Activated T-cell treated with anti-CD3 and anti-CD28 coated beads, Interleukin-2, amount 50 U/mL, for 72 hours (primary cell): Measurements from ENCODE around the gene LRPPRC. TPM values are rescaled to one million over a fixed set of nuclear protein-coding genes. Genes with fewer than 3 reads are reported as not detected.
"Not testable (repeated sequence)": the region's sequence is repeated elsewhere in the genome, so short reads cannot be mapped to it uniquely, and the experiment has no call there.

Experiments
- ATAC-seq, 2 donors: fragments of 150-1000 bp; cut with Tn5 transposase; replicated peaks in 1 of 2; 2 replicates each; pipeline ENCODE4 v1.10.0; 2021; ENCODE audit warnings: moderate library complexity in 2 of 2, mild to moderate bottlenecking in 1 of 2
- DNase-seq, 2 donors: peaks; one replicate each; pipeline ENCODE4 v3.0.0; 2021 to 2022; ENCODE audit warnings: mixed read lengths in 1 of 2
- H3K27ac Mint-ChIP-seq: one replicate; pipeline ENCODE4 v1.8.0; 2022; ENCODE audit warnings: mild to moderate bottlenecking, moderate library complexity, mixed read lengths
- H3K27me3 Mint-ChIP-seq: one replicate; pipeline ENCODE4 v1.8.0; 2022; ENCODE audit warnings: low read depth, mixed read lengths
- H3K36me3 Mint-ChIP-seq, 2 donors: one replicate each; pipeline ENCODE4 v1.8.0; 2022; ENCODE audit warnings: mixed read lengths in 2 of 2, mild to moderate bottlenecking in 1 of 2; ENCODE audit not compliant: insufficient read depth in 2 of 2
- H3K4me1 Mint-ChIP-seq: one replicate; pipeline ENCODE4 v1.8.0; 2022; ENCODE audit warnings: low read depth, mixed read lengths
- H3K4me3 Mint-ChIP-seq, 2 donors: one replicate each; pipeline ENCODE4 v1.8.0; 2022; ENCODE audit warnings: mild to moderate bottlenecking in 2 of 2, mixed read lengths in 2 of 2, moderate library complexity in 2 of 2
- H3K9me3 Mint-ChIP-seq, 2 donors: one replicate each; pipeline ENCODE4 v1.8.0; 2022; ENCODE audit warnings: mixed read lengths in 2 of 2
- total RNA-seq, 2 donors: library from RNA; stranded (reverse); gene quantifications; one replicate each; pipeline ENCODE4 v1.2.3, GENCODE V29; 2022

LRPPRC gene
- 100 to 1,000 TPM; 121 to 149 TPM for total RNA-seq

DNA sequence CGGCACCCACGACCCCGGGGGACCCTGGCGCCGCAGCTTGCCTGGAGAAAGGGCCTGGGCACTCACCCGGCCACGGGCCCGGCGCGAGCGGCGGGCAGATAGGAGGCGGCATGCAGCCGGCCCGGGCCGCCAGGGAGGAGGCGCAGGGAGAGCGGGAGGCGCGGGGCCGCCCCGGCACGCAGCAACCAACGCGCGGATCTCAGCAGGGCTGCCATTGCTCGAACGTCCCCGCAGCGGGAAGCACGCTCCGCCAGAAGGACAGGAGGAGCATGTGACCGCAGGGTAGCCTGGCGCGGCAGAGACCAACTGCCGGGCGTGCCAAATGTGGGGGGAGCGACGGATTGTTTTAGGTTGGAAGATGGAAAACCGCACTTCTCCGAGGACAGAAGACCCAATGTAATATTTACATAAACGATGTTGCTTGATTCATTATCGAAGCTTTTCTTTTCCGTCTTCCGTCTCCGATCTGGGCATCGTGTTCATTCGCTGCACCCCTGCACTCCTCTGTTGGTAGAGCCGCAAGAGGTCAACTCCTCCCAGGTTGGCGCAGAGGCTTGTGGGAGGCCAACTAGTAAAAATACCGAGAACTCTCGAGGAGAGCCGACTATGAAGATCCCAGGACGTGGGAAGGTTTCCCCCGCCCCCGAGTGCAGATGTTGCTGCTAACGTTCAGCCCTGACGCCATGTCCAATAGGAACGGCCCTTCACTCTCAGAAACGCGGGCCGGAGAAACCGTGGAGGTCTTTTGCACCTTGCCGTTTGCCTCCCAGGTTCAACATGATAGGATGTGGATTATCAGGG, at the start of gene LRPPRC:
LRPPRC (minus strand) TSS at position 257 of the 801 bp plus-strand sequence; CDS start at position 215, 42 bp downstream.
- ATAC-seq (peak; percentile 95), DNase-seq (peak; percentile 91 to 94)
- Mint-ChIP-seq H3K27ac (peak within 1 kb of the TSS; percentile 99), H3K36me3 (peaks cover 17 to 27% of the 10 kb centered on the region in 2 donors), H3K9me3 (no peaks in the 10 kb centered on the region), H3K27me3 (no peaks in the 10 kb centered on the region), H3K4me1 (peaks cover 44% of the 10 kb centered on the region), H3K4me3 (peak within 1 kb of the TSS; percentile 88 to 91)

DNA sequence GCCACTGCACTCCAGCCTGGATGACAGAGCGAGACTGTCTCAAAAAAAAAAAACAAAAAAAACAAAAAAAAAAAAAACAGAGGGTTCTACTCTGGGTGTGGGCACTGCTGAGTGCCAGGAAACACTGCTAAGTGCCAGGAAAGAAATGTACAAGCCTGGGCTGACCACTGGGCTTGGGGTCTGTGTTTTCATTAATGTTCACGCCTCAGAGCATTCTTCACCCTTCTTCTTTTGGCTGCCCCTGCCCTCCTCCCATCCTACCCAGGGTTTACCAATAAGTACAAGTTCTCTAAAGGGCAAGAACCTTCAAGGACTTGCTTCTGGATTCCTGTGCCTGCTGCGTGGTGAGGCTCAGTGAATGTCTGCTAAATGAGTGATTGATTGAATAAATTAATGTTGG, 49.3 kb upstream of the LRPPRC start:
- Mint-ChIP-seq H3K4me1 (no peaks in the 10 kb centered on the region), H3K36me3 (no peaks in the 10 kb centered on the region), H3K27me3 (no peaks in the 10 kb centered on the region), H3K9me3 (no peaks in the 10 kb centered on the region), H3K4me3 (no peak overlapping the region), H3K27ac (no peak overlapping the region)
- ATAC-seq: no peak
- DNase-seq: no peak

DNA sequence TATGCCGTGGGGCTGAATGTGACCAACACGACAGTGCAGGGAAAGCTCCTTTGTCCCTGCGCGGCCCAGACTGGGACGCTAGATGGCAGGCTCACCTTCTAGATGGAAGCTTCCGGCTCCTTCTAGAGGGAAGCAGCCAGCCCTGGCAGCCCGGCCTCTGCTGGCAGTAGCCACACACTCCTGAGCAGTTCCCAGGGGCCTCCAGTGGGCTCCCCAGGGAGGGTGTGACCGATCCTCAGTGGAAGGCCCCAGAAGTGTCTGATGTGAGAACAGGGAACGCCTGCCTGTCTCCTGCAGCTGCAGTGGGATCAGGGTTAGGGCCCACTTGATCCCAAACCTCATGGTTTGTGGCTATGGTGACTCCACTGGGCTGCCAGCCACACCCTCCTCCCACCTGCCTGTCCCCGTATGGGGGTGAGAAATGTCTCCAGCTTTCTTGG, 48.5 kb upstream of the LRPPRC start:
- no peak overlapping the region for H3K27ac Mint-ChIP-seq
- no peaks in the 10 kb centered on the region for H3K27me3 Mint-ChIP-seq
- no peaks in the 10 kb centered on the region for H3K36me3 Mint-ChIP-seq
- peak; percentile 83 to 88 for DNase-seq
- H3K4me1 Mint-ChIP-seq: no peaks in the 10 kb centered on the region
- no peak overlapping the region for H3K4me3 Mint-ChIP-seq
- H3K9me3 Mint-ChIP-seq: no peaks in the 10 kb centered on the region
- ATAC-seq: peak; percentile 99 to 100

DNA sequence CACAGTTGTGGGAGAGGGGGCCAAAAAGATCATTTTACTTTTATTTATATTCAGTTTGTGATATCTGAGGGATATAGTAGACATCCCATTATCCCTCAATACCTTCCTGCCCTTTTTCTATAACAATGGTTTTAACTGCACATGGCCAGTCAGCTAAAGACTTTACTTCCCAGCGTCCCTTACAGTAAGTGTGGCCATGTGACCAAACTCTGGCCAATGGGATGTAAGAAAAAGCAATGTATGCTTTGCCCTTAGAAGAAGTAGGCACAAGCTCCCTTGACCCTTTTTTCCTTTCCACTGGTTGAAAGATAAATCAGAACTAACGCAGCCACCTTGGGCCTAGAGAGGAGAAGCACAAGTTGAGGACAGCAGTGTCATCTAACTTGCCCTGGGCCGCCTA, 44.6 kb upstream of the LRPPRC start:
- DNase-seq (no peak), ATAC-seq (no peak)
- no peaks in the 10 kb centered on the region for H3K27me3 Mint-ChIP-seq
- no peak overlapping the region for H3K4me3 Mint-ChIP-seq
- H3K9me3 Mint-ChIP-seq: no peaks in the 10 kb centered on the region
- H3K4me1 Mint-ChIP-seq: no peaks in the 10 kb centered on the region
- H3K36me3 Mint-ChIP-seq: no peaks in the 10 kb centered on the region
- H3K27ac Mint-ChIP-seq: no peak overlapping the region

DNA sequence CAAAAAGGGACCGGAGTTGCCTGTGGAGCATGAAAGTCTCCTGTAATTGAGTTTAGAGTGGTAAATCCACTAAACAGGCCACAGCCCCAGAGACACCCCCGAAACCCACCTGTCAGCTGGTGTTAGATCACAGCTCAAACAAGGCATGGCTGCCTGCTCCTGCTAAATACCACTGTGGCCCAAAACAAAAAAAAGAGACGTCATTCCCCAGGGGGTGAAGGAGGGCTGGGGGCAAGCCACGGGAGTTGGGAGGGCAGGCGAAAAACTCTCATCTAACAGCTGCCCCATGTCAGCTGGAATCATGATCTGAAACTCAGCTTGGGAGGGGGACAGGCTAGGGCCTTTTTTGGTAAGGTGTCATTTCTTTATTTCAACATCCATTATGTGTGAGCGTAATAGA, 42.5 kb upstream of the LRPPRC start:
- Mint-ChIP-seq H3K27ac (no peak overlapping the region), H3K4me3 (no peak overlapping the region), H3K27me3 (no peaks in the 10 kb centered on the region), H3K36me3 (no peaks in the 10 kb centered on the region), H3K4me1 (no peaks in the 10 kb centered on the region), H3K9me3 (no peaks in the 10 kb centered on the region)
- DNase-seq: no peak
- no peak for ATAC-seq

DNA sequence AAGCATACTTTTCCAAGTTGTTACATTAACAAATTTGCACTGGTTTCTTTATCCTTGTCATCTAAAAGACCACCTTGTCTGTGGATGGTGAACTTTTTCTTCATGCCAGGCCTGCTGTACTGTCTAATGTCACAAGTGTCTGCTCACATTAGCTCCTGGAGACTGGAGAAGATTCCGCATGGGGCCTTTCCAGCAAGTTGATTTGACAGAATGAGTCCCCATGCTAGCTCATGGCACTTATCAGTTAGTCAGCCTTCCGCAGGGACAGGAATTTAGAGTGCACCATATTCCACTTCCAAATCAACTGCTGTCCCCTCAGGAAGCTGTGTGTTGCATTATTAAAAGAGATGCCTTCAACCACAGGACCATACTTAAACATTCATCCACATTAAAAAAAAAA, 41.4 kb upstream of the LRPPRC start:
- Mint-ChIP-seq H3K4me1 (no peaks in the 10 kb centered on the region), H3K4me3 (no peak overlapping the region), H3K27ac (no peak overlapping the region), H3K36me3 (no peaks in the 10 kb centered on the region), H3K27me3 (no peaks in the 10 kb centered on the region), H3K9me3 (no peaks in the 10 kb centered on the region)
- ATAC-seq: no peak
- DNase-seq: no peak

DNA sequence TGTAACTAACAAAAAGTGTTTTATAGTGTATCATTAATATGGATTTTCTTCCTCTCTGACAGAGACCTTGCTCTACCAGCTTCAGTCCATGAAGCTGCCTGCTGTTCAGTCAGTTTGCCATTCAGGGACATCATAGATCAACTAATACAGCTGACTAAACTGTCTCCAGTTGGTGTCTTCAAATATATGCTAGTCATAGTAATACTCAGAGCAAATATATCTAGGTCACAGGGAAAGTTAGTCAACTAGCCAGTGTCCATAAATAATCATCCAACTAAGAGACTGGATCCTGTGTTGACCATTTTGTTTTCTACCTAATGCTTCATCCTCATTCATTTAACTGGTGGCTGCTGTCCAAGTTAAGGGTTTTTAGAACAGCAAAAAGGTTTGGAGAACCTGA, 38.2 kb upstream of the LRPPRC start:
- H3K36me3 Mint-ChIP-seq: no peaks in the 10 kb centered on the region
- peaks cover 11% of the 10 kb centered on the region for H3K27me3 Mint-ChIP-seq
- no peak overlapping the region for H3K27ac Mint-ChIP-seq
- H3K4me1 Mint-ChIP-seq: no peaks in the 10 kb centered on the region
- DNase-seq (no peak), ATAC-seq (no peak)
- H3K4me3 Mint-ChIP-seq: no peak overlapping the region
- no peaks in the 10 kb centered on the region for H3K9me3 Mint-ChIP-seq

DNA sequence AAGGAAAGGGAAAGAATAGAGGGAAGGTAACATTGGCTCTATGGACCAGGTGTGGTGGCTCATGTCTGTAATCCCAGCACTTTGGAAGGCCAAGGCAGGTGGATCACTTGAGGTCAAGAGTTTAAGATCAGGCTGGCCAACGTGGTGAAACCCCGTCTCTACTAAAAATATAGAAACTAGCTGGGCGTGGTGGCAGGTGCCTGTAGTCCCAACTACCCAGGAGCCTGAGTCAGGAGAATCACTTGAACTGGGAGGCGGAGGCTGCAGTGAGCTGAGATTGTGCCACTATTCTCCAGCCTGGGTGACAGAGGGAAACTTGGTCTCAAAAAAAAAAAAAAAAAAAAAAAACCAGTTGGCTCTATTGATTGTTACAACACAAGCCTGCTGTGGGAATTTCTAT, 31.3 kb upstream of the LRPPRC start:
- not testable (repeated sequence) for H3K4me1 Mint-ChIP-seq, H3K36me3 Mint-ChIP-seq, H3K9me3 Mint-ChIP-seq, DNase-seq, ATAC-seq, H3K27ac Mint-ChIP-seq, H3K4me3 Mint-ChIP-seq
- H3K27me3 Mint-ChIP-seq: peaks cover 25% of the 10 kb centered on the region

DNA sequence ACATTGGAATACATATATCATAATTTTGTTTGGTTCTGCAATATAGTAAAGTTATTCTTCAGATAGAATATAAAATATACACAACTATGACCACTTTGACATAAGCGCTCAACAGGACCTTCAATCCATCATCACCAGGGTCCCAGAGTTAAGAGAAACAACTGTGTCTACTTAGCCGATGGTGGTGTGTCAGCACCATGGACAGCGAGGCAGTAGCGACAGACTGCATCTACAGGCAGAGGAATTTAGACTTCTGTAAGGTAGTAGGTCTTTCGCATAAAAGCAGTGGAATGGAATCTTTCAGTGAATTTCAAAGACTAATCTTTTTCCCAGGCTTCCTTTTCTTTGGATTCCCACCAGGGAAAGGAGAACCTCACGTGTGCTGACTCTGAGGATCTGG, 20.5 kb upstream of the LRPPRC start:
- DNase-seq (peak; percentile 18 to 36), ATAC-seq (no peak)
- Mint-ChIP-seq H3K27ac (no peak overlapping the region), H3K9me3 (no peaks in the 10 kb centered on the region), H3K4me3 (no peak overlapping the region), H3K4me1 (no peaks in the 10 kb centered on the region), H3K27me3 (peaks cover 24% of the 10 kb centered on the region), H3K36me3 (no peaks in the 10 kb centered on the region)

DNA sequence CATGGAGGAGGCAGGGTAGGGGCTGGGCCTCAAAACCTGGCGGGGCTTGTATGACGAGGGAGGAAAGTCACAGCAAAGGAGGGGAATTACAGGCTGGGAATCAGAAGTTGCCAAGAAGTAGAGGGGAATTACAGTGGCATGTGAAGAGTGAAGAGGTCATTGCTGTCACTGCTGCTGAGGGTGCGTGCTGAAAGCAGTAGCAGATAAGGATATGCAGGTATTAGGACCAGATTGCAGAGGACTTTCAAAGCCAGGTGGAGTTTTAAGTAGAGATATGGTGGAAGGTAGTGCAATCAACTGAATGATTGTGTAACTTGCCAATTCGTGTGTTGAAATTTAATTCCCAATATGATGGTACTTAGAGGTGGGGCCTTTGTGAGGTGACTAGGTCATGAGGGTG, 19.4 kb upstream of the LRPPRC start:
- Mint-ChIP-seq H3K27ac (no peak overlapping the region), H3K27me3 (peaks cover 24% of the 10 kb centered on the region), H3K4me1 (no peaks in the 10 kb centered on the region), H3K36me3 (no peaks in the 10 kb centered on the region), H3K4me3 (no peak overlapping the region), H3K9me3 (no peaks in the 10 kb centered on the region)
- DNase-seq: no peak
- ATAC-seq: no peak

DNA sequence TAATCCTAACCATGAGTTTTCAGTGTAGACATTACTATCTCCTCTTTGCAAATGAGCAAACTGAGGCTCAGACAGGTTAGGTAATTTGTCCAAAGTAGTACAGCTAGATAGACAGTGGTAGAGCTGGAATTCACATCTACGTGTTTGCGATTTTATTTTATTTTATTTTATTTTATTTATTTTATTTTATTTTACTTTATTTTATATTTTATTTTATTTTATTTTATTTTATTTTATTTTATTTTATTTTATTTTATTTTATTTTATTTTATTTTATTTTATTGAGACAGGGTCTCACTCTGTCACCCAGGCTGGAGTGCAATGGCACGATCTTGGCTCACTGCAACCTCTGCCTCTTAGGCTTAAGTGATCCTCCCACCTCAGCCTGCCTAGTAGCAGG, 17.4 kb upstream of the LRPPRC start:
- H3K36me3 Mint-ChIP-seq, H3K27ac Mint-ChIP-seq, ATAC-seq, DNase-seq, H3K9me3 Mint-ChIP-seq, H3K4me3 Mint-ChIP-seq, H3K4me1 Mint-ChIP-seq: not testable (repeated sequence)
- peaks cover 32% of the 10 kb centered on the region for H3K27me3 Mint-ChIP-seq

DNA sequence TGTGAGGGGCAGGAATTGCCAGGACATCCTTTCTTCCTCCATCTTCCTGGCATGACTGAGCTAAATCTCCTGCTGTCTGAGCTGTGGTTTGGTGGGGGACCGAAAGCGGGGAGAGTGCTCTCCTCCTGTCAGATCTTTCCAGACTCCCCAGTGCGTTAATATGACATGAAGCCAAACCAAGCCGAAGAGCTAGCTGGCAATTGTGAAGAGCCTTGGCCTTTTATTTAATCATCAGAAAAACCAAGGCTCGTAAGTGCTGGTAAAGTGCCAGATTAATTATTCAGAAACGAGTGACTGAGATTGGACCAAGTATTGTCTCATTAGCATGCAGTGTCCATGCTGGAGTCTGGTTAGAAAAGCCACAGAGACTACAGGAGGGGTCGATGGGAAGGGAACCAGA, 14.5 kb upstream of the LRPPRC start:
- Mint-ChIP-seq H3K4me3 (no peak overlapping the region), H3K27me3 (peaks cover 27% of the 10 kb centered on the region), H3K9me3 (no peaks in the 10 kb centered on the region), H3K4me1 (peaks cover 7% of the 10 kb centered on the region), H3K36me3 (no peaks in the 10 kb centered on the region), H3K27ac (no peak overlapping the region)
- ATAC-seq (no peak), DNase-seq (no peak)

DNA sequence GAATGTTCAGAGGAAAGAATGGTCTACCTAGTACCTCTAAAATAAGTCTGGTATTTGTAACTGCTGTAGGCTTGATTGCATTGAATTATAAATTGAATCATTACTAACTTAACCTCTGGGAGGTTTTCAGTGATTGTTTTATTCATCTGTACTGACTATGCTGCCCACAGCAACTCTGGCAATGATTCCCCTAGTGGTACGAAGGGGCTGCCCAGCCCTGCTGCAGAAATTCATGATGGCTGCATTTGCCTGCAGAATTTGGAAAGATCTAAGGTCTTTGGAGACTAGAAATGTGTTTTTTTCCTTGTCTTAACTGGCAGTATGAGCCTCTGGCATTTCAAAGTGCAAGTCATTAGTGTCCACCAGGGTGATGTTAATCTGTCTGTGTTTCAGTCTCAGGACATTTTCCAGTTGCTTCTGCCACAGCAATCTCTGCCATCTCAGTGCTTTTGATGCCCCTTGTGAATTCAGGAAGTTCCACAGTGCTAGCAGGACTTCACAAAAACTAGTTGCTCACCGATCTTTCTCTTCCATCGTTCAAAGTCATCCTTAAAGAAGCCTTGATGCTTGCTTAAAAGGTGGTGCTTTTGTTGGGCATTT, 13.4 kb upstream of the LRPPRC start:
- Mint-ChIP-seq H3K4me3 (no peak overlapping the region), H3K9me3 (no peaks in the 10 kb centered on the region), H3K27me3 (peaks cover 21% of the 10 kb centered on the region), H3K4me1 (peaks cover 12% of the 10 kb centered on the region), H3K27ac (no peak overlapping the region), H3K36me3 (no peaks in the 10 kb centered on the region)
- no peak for DNase-seq
- ATAC-seq: peak in 1 of 2 donors; percentile 47
